Right lobe of liver (tissue), 6 donors: ENCODE measurements around the gene NELFB. TPM values are rescaled to one million over a fixed set of nuclear protein-coding genes. Genes with fewer than 3 reads are reported as not detected.

Source experiments
- ATAC-seq, 4 donors: fragments of 200-7000 bp; cut with Tn5 transposase; one replicate each; pipeline ENCODE4 v1.9.1; 2020; ENCODE audit warnings: mild to moderate bottlenecking in 4 of 4, moderate library complexity in 4 of 4
- DNase-seq, 3 donors: peaks; one replicate each; pipeline ENCODE4 v3.0.0-alpha.2; 2020
- H3K27ac ChIP-seq, 3 donors: fragments of 200-600 bp; one replicate each; pipeline ENCODE4 v1.8.0; 2022
- H3K27me3 ChIP-seq, 2 donors: fragments of 200-600 bp; one replicate each; pipeline ENCODE4 v1.8.0; 2022
- H3K36me3 ChIP-seq, 4 donors: fragments of 200-600 bp; sonication (generic) in 1 of 4; one replicate each; pipeline versions ENCODE4 v1.5.1 to v1.8.0; 2017 to 2022; ENCODE audit warnings: control low read depth in 1 of 4
- H3K4me1 ChIP-seq, 4 donors: fragments of 200-600 bp; sonication (generic) in 1 of 4; one replicate each; pipeline versions ENCODE4 v1.5.1 to v1.8.0; 2017 to 2022; ENCODE audit warnings: control low read depth in 1 of 4
- H3K4me3 ChIP-seq, 3 donors: fragments of 200-600 bp; one replicate each; pipeline ENCODE4 v1.8.0; 2022
- H3K9me3 ChIP-seq, 4 donors: fragments of 200-600 bp; sonication (generic) in 1 of 4; one replicate each; pipeline versions ENCODE4 v1.5.1 to v1.8.0; 2017 to 2022; ENCODE audit warnings: control low read depth in 1 of 4
- POLR2A ChIP-seq: fragments of 450-650 bp; IDR thresholded peaks from one replicate; pipeline ENCODE4 v1.6.1; 2017; ENCODE audit warnings: antibody characterized with exemption, mild to moderate bottlenecking
- WGBS: methylation state at CpG from one replicate; pipeline ENCODE4 v1.1.6; 2018; ENCODE audit warnings: low coverage, low lambda C conversion rate; ENCODE audit not compliant: insufficient coverage; ENCODE audit errors: missing lambda C conversion rate; 5-methylcytosine and 5-hydroxymethylcytosine counted together
- intact Hi-C, 2 donors: fragments of 100-400 bp; cut with DNase I; formaldehyde crosslinking; loops; one replicate each; pipeline versions ENCODE4 v1.11.2 to v1.14.1; 2022
- total RNA-seq, 6 experiments: library from RNA; depleted of rRNA in 2 of 6; stranded (reverse); fragments of >200 nt in 2 of 6; fragmentation: NEBNext Ultra II Directional in 3 of 6; extraction: Animal tissue kit (Norgen Biotek cat#: 25700) in 3 of 6; gene quantifications; one replicate each; pipeline versions ENCODE4 v1.1.0 to v1.2.4, GENCODE V29; 2016 to 2023
- TF ChIP-seq, protein P1 (sequence below), 4 donors: fragments of 200-600 bp in 3 of 4; fragments of 450-650 bp in 1 of 4; IDR thresholded peaks; one replicate each; pipeline versions ENCODE4 v1.5.1 to v1.8.0; 2016 to 2022; ENCODE audit warnings: antibody characterized with exemption in 4 of 4, mild to moderate bottlenecking in 2 of 4
- donor health status: DM: no; HTN: yes; CAD: no.
- donor health status: DM: no; HTN: no; CAD: no.
- donor health status: DM: no; HTN: no; CAD: no.
- donor health status: DM: no; HTN: yes; CAD: no.
- donor health status: DM: no; HTN: yes; CAD: no.

The NELFB gene
- total RNA-seq, 6 experiments from 2014 or later = 15.6 to 21.6 (median 20.1) TPM

DNA sequence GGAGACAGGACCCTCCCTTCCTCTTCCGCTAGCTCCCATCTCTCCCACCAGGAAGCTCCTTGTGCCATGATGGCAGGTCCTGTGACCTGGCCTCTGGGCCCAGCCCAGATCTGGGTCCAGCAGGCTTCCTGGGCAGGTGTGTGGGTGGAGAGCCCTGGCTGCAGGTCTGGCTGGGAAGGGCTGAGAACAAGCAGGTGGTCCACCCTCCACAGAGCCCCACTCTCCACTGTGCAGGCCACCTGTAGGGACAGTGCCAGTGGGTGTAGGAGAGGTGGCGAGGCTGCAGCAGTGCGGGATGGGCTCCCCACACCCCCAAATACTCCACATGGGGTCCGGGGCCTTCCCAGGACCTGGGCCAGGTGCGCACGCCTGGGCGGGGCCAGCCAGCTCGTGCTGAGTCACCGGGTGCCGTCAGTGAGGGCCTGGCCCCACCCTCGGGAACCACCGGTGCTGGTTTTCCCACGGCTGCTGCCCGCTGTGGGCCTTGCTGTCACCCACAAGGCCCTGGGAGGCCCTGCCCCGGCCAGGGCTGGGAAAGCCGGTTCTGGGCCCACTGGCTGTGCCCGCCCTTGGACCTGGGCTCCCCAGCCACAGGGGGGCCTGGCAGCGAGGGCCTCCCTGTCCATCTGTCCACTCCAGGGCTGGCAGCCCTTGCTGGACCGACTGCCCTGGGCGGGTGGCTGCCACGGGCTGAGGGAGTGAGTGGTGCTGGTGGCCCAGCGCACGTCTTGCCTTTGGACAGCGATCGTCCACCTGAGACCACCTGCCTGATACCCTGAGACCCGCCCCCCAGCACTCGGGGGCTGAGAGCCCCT, 56.3 kb downstream of the NELFB start:
- DNase-seq (peak in 2 of 3 donors; percentile 47 to 54), ATAC-seq (peak in 1 of 4 donors; percentile 8)
- no CpG with 5 or more reads among the region's 27 CpGs for WGBS
- TF ChIP-seq, protein P1, sequence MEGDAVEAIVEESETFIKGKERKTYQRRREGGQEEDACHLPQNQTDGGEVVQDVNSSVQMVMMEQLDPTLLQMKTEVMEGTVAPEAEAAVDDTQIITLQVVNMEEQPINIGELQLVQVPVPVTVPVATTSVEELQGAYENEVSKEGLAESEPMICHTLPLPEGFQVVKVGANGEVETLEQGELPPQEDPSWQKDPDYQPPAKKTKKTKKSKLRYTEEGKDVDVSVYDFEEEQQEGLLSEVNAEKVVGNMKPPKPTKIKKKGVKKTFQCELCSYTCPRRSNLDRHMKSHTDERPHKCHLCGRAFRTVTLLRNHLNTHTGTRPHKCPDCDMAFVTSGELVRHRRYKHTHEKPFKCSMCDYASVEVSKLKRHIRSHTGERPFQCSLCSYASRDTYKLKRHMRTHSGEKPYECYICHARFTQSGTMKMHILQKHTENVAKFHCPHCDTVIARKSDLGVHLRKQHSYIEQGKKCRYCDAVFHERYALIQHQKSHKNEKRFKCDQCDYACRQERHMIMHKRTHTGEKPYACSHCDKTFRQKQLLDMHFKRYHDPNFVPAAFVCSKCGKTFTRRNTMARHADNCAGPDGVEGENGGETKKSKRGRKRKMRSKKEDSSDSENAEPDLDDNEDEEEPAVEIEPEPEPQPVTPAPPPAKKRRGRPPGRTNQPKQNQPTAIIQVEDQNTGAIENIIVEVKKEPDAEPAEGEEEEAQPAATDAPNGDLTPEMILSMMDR (IDR thresholded peaks at IDR 0.05) = no peak
- no peak for TF ChIP-seq POLR2A
- no peaks in the 10 kb centered on the region for H3K36me3 ChIP-seq
- no peak overlapping the region for H3K27ac ChIP-seq
- no peak overlapping the region for H3K4me3 ChIP-seq
- peaks cover 0 to 4% (median 0%) of the 10 kb centered on the region in 4 donors for H3K4me1 ChIP-seq
- intact Hi-C loops = no loop called here
- no peaks in the 10 kb centered on the region for H3K27me3 ChIP-seq
- no peaks in the 10 kb centered on the region for H3K9me3 ChIP-seq

DNA sequence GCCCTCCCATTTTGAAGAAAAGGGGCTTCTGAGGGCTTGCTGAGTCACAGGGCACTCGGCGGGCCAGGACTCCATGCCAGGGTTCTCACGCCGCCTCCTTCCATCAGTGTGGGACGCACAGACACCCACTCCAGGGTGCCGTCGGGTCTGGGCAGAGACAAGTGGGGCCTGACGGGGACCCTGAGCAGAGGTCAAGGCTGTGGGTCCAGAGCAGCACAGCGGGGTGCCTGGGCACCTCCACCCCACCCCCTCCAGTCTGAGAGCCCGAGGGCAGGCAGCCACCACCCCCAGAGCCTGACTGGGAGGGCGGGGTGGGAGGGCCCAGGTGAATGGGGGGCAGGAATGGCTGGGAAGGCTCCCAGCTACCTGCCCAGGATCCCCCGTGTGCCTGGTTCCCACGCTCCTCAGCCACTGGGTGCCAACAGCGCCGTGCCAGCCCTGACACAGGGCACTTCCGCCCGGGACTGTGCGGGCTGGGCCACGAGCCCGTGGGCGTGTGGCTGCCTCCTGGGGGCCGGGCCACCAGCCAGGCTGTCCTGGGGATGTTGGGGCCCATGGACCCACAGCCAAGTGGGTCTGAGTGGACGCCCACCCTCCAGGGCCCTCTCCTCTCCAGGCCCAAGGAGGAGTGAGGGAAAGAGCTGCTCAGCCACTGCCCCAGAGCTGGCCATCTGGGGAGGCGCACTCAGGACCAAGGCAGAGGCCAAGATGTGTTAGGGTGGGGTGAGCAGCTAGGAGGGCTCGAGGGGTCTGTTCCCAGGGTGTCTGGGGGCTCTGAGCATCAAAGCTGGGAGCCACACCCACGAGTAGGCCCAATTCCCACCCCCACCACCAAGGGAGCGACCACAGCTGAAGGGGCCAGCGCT, 57.1 kb downstream of the NELFB start:
- Histone ChIP-seq H3K4me3 (no peak overlapping the region), H3K36me3 (no peaks in the 10 kb centered on the region), H3K4me1 (peaks cover 0 to 4% (median 0%) of the 10 kb centered on the region in 4 donors), H3K9me3 (no peaks in the 10 kb centered on the region), H3K27me3 (no peaks in the 10 kb centered on the region), H3K27ac (no peak overlapping the region)
- no peak for TF ChIP-seq POLR2A
- TF ChIP-seq, protein P1 (IDR thresholded peaks at IDR 0.05) = no peak
- WGBS = no CpG with 5 or more reads among the region's 28 CpGs
- ATAC-seq = no peak
- intact Hi-C loops = no loop called here
- peak in 1 of 3 donors; percentile 48 for DNase-seq

DNA sequence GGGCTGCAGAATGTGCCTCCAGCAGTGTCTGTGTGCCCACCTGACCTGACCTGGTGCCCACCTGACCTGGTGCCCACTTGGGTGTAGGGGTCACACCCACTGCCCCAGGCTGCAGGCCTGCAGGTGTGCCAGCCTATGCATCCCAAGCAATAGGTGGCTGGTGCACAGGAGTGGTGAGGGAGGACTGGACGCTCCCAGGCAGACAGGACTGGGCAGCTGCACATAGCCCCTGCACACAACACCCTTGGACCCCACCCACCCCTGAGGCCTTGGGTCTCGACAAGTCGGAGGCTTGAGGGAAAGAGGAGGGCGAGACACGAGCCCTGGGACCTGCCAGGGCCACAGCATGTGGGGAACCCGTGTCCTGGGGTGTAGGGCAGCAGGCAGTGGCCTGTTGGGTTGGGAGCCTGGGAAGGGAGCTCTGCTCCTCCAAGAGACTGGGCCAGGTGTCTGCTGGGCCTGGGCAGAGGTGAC, 57.8 kb downstream of the NELFB start:
- Histone ChIP-seq H3K4me1 (peaks cover 0 to 4% (median 0%) of the 10 kb centered on the region in 4 donors), H3K36me3 (no peaks in the 10 kb centered on the region), H3K27me3 (no peaks in the 10 kb centered on the region), H3K27ac (no peak overlapping the region), H3K9me3 (no peaks in the 10 kb centered on the region), H3K4me3 (no peak overlapping the region)
- intact Hi-C loops = no loop called here
- 82% methylated on average over 3 of the region's 6 CpGs for WGBS
- peak in 2 of 3 donors; percentile 41 to 49 for DNase-seq
- no peak for ATAC-seq
- TF ChIP-seq, protein P1 (IDR thresholded peaks at IDR 0.05) = no peak
- TF ChIP-seq POLR2A = no peak

DNA sequence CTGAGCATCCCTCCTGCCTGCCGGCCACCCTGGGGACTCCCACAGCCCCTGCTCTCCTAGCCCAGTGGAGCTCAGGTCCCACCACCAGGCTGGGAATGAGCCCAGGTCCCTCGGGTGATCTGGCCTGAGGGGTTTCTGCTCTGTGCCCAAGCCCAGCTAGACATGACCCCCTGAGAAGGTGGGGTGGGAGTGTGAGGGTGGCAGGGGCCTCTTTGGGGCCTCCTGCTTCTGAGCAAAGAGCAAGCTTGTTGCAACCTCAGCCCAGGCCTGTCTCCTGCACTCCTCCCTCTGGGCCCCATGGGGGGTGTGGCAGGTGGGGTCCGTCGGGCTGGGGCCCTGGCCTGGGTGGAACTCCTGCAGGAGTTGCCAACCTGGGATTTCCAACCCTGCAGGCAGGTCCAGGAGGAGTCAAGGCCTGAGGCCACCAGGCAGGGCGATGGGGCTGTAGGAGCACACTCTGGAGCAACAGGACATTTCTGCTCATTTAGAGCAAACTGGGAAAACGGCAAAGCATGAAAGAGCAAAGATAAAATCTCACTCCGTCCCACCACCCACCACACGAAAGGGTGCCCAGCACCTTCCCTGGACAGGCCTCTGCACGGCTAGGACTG, 58.3 kb downstream of the NELFB start:
- WGBS = no CpG with 5 or more reads among the region's 9 CpGs
- Histone ChIP-seq H3K36me3 (no peaks in the 10 kb centered on the region), H3K4me3 (no peak overlapping the region), H3K9me3 (no peaks in the 10 kb centered on the region), H3K27me3 (no peaks in the 10 kb centered on the region), H3K27ac (no peak overlapping the region), H3K4me1 (peaks cover 0 to 4% (median 0%) of the 10 kb centered on the region in 4 donors)
- intact Hi-C loops = no loop called here
- TF ChIP-seq, protein P1 (IDR thresholded peaks at IDR 0.05) = no peak
- no peak for TF ChIP-seq POLR2A
- no peak for ATAC-seq
- peak in 1 of 3 donors; percentile 48 for DNase-seq
